ENCODE results near the gene LAMB4. TPM values are rescaled to one million over a fixed set of nuclear protein-coding genes. Genes with fewer than 3 reads are reported as not detected.

LAMB4 gene
- total RNA-seq, 1 donor from 2014 or later, result 0.75 TPM

DNA sequence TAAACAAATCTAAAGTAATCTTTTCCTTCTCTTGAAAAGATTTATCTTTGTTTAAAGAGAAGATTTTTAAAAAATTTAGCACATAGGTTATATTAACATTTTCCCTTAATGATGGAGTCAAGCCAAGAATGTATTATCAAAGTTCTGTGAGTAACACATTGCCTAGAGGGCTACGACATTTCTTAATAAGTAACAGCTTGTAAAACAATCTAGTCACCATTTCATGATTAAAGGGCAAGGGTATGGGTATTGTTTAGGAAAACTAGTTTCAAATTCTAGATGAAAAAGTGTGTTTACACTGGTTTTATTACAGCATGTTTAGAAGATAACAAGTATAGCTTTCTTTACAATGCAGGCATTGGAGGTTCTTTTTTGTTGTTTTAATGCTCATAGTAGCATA lies 28.6 kb upstream of the LAMB4 start:
- Mint-ChIP-seq H3K36me3 (ENCODE audit: unreplicated experiment) (peaks cover 14% of the 10 kb centered on the region), H3K9me3 (ENCODE audit: unreplicated experiment) (no peaks in the 10 kb centered on the region), H3K27me3 (ENCODE audit: unreplicated experiment) (no peaks in the 10 kb centered on the region), H3K4me1 (ENCODE audit: unreplicated experiment) (peaks cover 11% of the 10 kb centered on the region), H3K4me3 (ENCODE audit: unreplicated experiment) (no peak overlapping the region), H3K27ac (ENCODE audit: unreplicated experiment) (no peak overlapping the region)
- DNase-seq (ENCODE audit: extremely low spot score, unreplicated experiment), result no peak
- no peak for TF ChIP-seq CTCF (IDR thresholded peaks at IDR 0.05)

- H3K27me3 Mint-ChIP-seq (ENCODE audit: unreplicated experiment), result no peaks in the 10 kb centered on the region
- peaks cover 11% of the 10 kb centered on the region for H3K4me1 Mint-ChIP-seq (ENCODE audit: unreplicated experiment)
- no peak overlapping the region for H3K27ac Mint-ChIP-seq (ENCODE audit: unreplicated experiment)
- TF ChIP-seq CTCF (IDR thresholded peaks at IDR 0.05), result no peak
- no peak overlapping the region for H3K4me3 Mint-ChIP-seq (ENCODE audit: unreplicated experiment)
- H3K9me3 Mint-ChIP-seq (ENCODE audit: unreplicated experiment), result no peaks in the 10 kb centered on the region
- no peak for DNase-seq (ENCODE audit: extremely low spot score, unreplicated experiment)
- H3K36me3 Mint-ChIP-seq (ENCODE audit: unreplicated experiment), result peaks cover 14% of the 10 kb centered on the region
Observed at GRCh38 chr7:108157606-108158335, 27.6 kb upstream of the LAMB4 start.

DNA sequence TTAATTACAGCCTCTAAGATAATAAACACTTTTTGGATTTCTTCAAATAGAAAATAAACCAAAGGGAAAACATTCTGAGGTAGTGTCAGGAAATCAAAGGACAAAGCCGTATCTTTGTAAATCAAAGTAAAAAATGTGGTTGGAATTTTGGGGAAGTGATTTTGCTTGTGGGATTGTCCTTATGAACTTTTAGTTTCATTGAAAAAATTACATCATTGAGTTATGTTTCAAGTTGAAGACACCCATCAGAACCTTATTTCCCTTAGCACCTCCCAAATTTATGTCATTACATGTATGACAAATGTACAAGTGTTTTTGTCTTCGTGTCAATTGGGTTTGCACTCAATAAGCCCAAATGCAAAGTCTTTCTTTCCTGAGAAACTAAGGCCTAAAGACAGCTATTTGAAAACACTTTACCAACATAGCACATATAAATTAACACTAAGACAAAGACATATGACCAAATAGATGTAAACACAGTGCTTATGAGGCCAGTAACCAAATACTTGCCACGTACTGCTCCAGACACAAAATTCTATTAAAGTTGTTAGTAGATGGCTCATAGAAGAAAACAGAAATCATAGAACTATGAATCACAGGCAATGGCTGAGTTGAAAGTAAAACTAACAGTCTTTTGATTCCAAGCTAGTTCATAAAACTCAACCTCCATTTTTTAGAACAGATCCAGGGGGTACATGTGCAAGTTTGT lies 26.9 kb upstream of the LAMB4 start:
- Mint-ChIP-seq H3K4me1 (ENCODE audit: unreplicated experiment) (peaks cover 11% of the 10 kb centered on the region), H3K36me3 (ENCODE audit: unreplicated experiment) (peaks cover 14% of the 10 kb centered on the region), H3K27ac (ENCODE audit: unreplicated experiment) (no peak overlapping the region), H3K4me3 (ENCODE audit: unreplicated experiment) (no peak overlapping the region), H3K27me3 (ENCODE audit: unreplicated experiment) (no peaks in the 10 kb centered on the region), H3K9me3 (ENCODE audit: unreplicated experiment) (no peaks in the 10 kb centered on the region)
- DNase-seq (ENCODE audit: extremely low spot score, unreplicated experiment), result no peak
- no peak for TF ChIP-seq CTCF (IDR thresholded peaks at IDR 0.05)

DNA sequence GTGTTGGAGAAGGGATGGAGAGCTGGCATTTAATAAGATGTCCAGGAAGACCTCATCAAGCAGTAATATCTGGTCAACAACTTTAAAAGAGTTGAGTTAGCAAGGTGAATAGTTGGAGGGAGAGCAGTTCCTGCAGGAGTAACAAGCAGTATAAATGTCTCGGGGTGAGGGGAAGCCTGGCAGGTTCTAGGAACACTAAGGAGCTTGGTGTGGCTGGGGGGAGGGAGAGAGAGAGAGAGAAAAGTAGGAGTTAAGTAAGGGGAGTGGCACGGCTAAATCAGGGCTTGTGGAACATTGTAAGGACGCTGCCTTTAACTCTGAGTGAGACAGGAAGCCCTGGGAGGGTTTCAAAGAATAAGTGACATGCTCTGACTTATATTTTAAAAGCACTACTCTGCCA lies 22.0 kb upstream of the LAMB4 start:
- Mint-ChIP-seq H3K9me3 (ENCODE audit: unreplicated experiment) (no peaks in the 10 kb centered on the region), H3K4me3 (ENCODE audit: unreplicated experiment) (no peak overlapping the region), H3K27ac (ENCODE audit: unreplicated experiment) (no peak overlapping the region), H3K4me1 (ENCODE audit: unreplicated experiment) (no peaks in the 10 kb centered on the region), H3K36me3 (ENCODE audit: unreplicated experiment) (peaks cover 20% of the 10 kb centered on the region), H3K27me3 (ENCODE audit: unreplicated experiment) (no peaks in the 10 kb centered on the region)
- no peak for TF ChIP-seq CTCF (IDR thresholded peaks at IDR 0.05)
- DNase-seq (ENCODE audit: extremely low spot score, unreplicated experiment), result no peak

GRCh38 chr7:108149908-108150307 lies 19.7 kb upstream of the LAMB4 start:
- peaks cover 14% of the 10 kb centered on the region for H3K36me3 Mint-ChIP-seq (ENCODE audit: unreplicated experiment)
- H3K4me3 Mint-ChIP-seq (ENCODE audit: unreplicated experiment), result no peak overlapping the region
- no peaks in the 10 kb centered on the region for H3K4me1 Mint-ChIP-seq (ENCODE audit: unreplicated experiment)
- no peak for TF ChIP-seq CTCF (IDR thresholded peaks at IDR 0.05)
- no peak overlapping the region for H3K27ac Mint-ChIP-seq (ENCODE audit: unreplicated experiment)
- no peaks in the 10 kb centered on the region for H3K9me3 Mint-ChIP-seq (ENCODE audit: unreplicated experiment)
- DNase-seq (ENCODE audit: extremely low spot score, unreplicated experiment), result no peak
- H3K27me3 Mint-ChIP-seq (ENCODE audit: unreplicated experiment), result no peaks in the 10 kb centered on the region
